Gastrocnemius medialis (tissue), 4 donors: ENCODE results near the gene B3GALT4. TPM values are rescaled to one million over a fixed set of nuclear protein-coding genes. Genes with fewer than 3 reads are reported as not detected.

Source experiments
- ATAC-seq, 2 donors: fragments of 150-250 bp; one replicate each; pipeline ENCODE4 v1.9.1; 2016
- DNase-seq, 2 donors: peaks; one replicate each; pipeline ENCODE4 v3.0.0-alpha.2; 2019
- H3K27ac ChIP-seq, 4 donors: fragments of 200-600 bp; sonication (generic); 1 replicate in 1 of 4; 2 replicates in 3 of 4; pipeline ENCODE4 v1.5.1; 2016 to 2018; ENCODE audit warnings: mild to moderate bottlenecking in 2 of 4, moderate library complexity in 1 of 4
- H3K27me3 ChIP-seq, 3 donors: fragments of 200-600 bp; sonication (generic) in 2 of 3; 1 replicate in 1 of 3; 2 replicates in 2 of 3; pipeline versions ENCODE4 v1.5.1 to v1.6.0; 2016 to 2019; ENCODE audit warnings: mild to moderate bottlenecking in 1 of 3, moderate library complexity in 1 of 3
- H3K36me3 ChIP-seq, 2 donors: fragments of 200-600 bp; sonication (generic) in 1 of 2; one replicate each; pipeline ENCODE4 v1.5.1; 2017 to 2018
- H3K4me1 ChIP-seq, 2 donors: fragments of 200-600 bp; sonication (generic) in 1 of 2; one replicate each; pipeline ENCODE4 v1.5.1; 2016 to 2017; ENCODE audit warnings: mild to moderate bottlenecking in 2 of 2
- H3K4me3 ChIP-seq, 4 donors: fragments of 200-600 bp; sonication (generic) in 3 of 4; 1 replicate in 1 of 4; 2 replicates in 3 of 4; pipeline ENCODE4 v1.5.1; 2016 to 2019; ENCODE audit warnings: mild to moderate bottlenecking in 2 of 4
- H3K9me3 ChIP-seq, 3 donors: fragments of 200-600 bp; sonication (generic) in 2 of 3; 1 replicate in 1 of 3; 2 replicates in 2 of 3; pipeline ENCODE4 v1.5.1; 2016 to 2019
- POLR2A ChIP-seq, 2 donors: fragments of 450-650 bp; IDR thresholded peaks; one replicate each; pipeline ENCODE4 v1.6.1; 2017; ENCODE audit warnings: antibody characterized with exemption in 2 of 2, mild to moderate bottlenecking in 2 of 2, moderate library complexity in 2 of 2
- in situ Hi-C, 4 donors: fragments of 200-750 bp; cut with MboI; loops; one replicate each; pipeline versions ENCODE4 v1.15.0 to v1.8.0; 2017; ENCODE audit warnings: low sequenced_read_pairs in 4 of 4
- intact Hi-C: fragments of 100-400 bp; cut with DNase I; formaldehyde crosslinking; loops from one replicate; pipeline ENCODE4 v1.15.1; 2023; ENCODE audit warnings: low total_unique reads
- total RNA-seq, 4 donors: library from RNA; depleted of rRNA; stranded (reverse); fragments of >200 nt; gene quantifications; one replicate each; pipeline versions ENCODE4 v1.1.0 to v1.2.3, GENCODE V29; 2016
- TF ChIP-seq, protein P1 (sequence below), 5 experiments: fragments of 450-650 bp in 3 of 5; fragments of 200-600 bp in 2 of 5; sonication (generic) in 2 of 5; IDR thresholded peaks in 4 of 5; conservative IDR thresholded peaks in 1 of 5; 1 replicate in 4 of 5; 2 replicates in 1 of 5; pipeline ENCODE4 v1.5.1; 2016 to 2019; ENCODE audit warnings: antibody characterized with exemption in 5 of 5, mild to moderate bottlenecking in 3 of 5, moderate library complexity in 3 of 5

Gene B3GALT4
- total RNA-seq, 4 donors from 2014 or later: 1.0 to 2.0 (median 1.7) TPM

DNA sequence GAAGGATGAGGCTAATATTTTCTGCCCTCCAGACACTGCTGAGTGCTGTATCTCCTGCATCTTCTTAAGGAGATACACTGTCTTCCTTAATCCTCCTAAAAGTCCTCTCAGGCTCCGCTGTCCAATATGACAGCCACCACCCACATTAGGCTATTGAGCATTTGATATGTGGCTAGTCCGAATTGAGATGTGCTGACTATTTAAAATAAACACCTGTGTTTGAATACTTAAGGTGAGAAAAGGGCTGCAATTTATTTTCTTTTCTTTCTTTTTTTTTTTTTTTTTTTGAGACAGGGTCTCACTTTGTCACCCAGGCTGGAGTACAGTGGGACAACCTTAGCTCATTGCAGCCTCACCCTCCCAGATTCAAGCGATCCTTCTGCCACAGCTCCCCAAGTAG, 25.0 kb downstream of the B3GALT4 start:
- Histone ChIP-seq H3K9me3 (no peaks in the 10 kb centered on the region), H3K36me3 (peaks cover 0 to 9% of the 10 kb centered on the region in 2 donors), H3K27me3 (no peaks in the 10 kb centered on the region), H3K4me3 (no peak overlapping the region), H3K4me1 (peaks cover 11 to 23% of the 10 kb centered on the region in 2 donors), H3K27ac (no peak overlapping the region)
- ATAC-seq (no peak), DNase-seq (no peak)
- intact Hi-C loops: no loop called here
- in situ Hi-C loops: no loop called here
- no peak for TF ChIP-seq POLR2A (IDR thresholded peaks at IDR 0.05)
- TF ChIP-seq, protein P1, sequence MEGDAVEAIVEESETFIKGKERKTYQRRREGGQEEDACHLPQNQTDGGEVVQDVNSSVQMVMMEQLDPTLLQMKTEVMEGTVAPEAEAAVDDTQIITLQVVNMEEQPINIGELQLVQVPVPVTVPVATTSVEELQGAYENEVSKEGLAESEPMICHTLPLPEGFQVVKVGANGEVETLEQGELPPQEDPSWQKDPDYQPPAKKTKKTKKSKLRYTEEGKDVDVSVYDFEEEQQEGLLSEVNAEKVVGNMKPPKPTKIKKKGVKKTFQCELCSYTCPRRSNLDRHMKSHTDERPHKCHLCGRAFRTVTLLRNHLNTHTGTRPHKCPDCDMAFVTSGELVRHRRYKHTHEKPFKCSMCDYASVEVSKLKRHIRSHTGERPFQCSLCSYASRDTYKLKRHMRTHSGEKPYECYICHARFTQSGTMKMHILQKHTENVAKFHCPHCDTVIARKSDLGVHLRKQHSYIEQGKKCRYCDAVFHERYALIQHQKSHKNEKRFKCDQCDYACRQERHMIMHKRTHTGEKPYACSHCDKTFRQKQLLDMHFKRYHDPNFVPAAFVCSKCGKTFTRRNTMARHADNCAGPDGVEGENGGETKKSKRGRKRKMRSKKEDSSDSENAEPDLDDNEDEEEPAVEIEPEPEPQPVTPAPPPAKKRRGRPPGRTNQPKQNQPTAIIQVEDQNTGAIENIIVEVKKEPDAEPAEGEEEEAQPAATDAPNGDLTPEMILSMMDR (IDR thresholded peaks at IDR 0.05 in 4 of 5, conservative IDR thresholded peaks at IDR 0.05 in 1 of 5): no peak

DNA sequence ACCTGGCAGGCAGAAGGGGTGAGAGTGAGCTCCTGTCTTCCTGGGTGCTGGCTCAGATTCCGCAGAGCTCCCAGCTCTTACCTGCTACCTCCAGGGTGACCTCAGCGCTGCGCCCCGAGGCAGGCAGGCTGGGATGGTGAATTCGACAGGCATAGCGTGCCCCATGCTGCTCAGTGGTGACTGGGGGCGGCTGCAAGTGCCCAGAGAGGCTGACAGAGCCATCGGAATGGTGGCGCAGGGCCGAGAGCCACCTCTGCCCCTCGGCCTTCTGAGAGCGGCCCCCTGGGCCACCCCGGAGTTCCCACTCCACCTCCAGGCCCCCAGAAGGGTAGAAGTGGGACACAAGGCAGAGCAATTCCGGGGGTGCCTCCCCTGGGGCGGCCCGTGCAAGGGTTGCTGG, 27.3 kb downstream of the B3GALT4 start:
- H3K27me3 ChIP-seq: no peaks in the 10 kb centered on the region
- H3K4me3 ChIP-seq: no peak overlapping the region
- no peak overlapping the region for H3K27ac ChIP-seq
- H3K4me1 ChIP-seq: peaks cover 9 to 13% of the 10 kb centered on the region in 2 donors
- intact Hi-C loops: no loop called here
- no peak for DNase-seq
- no peaks in the 10 kb centered on the region for H3K9me3 ChIP-seq
- TF ChIP-seq, protein P1 (IDR thresholded peaks at IDR 0.05 in 4 of 5, conservative IDR thresholded peaks at IDR 0.05 in 1 of 5): no peak
- no peak for TF ChIP-seq POLR2A (IDR thresholded peaks at IDR 0.05)
- in situ Hi-C loops: no loop called here
- peaks cover 0 to 9% of the 10 kb centered on the region in 2 donors for H3K36me3 ChIP-seq
- no peak for ATAC-seq

DNA sequence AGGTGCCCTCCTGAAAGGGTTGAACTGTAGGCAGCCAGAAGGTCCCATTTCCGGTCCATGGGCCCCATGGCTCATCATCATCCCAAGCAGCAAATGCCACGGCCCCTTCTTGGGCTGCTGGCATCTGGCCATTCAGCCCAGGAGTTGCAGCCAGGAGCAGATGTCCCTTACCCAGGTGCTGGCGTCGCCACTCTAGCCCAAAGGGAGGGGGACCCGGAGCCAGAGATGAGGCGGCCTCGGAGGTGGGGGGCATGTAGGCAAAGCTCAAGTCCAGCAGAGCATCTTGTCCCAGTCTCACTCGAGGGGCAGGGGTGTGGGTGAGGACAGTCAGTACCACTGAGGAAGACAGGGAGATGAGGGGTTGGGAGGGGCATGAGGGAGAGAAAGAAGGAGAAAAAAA, 28.1 kb downstream of the B3GALT4 start:
- Histone ChIP-seq H3K27ac (no peak overlapping the region), H3K4me1 (peaks cover 9 to 11% of the 10 kb centered on the region in 2 donors), H3K4me3 (no peak overlapping the region), H3K27me3 (no peaks in the 10 kb centered on the region), H3K9me3 (no peaks in the 10 kb centered on the region), H3K36me3 (peaks cover 0 to 9% of the 10 kb centered on the region in 2 donors)
- in situ Hi-C loops (no loop called here), intact Hi-C loops (no loop called here)
- no peak for ATAC-seq
- no peak for TF ChIP-seq POLR2A (IDR thresholded peaks at IDR 0.05)
- TF ChIP-seq, protein P1 (IDR thresholded peaks at IDR 0.05 in 4 of 5, conservative IDR thresholded peaks at IDR 0.05 in 1 of 5): no peak
- no peak for DNase-seq

DNA sequence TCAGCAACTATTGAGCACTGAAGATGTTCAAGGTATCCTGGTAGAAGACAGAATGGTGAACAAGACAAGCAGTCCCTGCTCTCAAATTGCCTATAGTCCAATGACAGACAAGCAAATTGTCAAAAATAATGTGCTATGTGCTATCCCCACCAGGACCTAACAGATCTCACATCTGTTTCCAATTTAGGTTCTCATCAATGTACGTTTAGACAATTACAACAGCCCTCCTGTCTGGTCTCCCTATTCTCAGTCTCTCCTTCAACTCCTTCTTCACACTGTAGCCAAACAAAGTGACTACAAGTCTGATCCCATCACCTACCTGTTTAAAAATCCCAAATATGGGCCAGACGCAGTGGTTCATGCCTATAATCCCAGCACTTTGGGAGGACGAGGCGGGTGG, 29.4 kb downstream of the B3GALT4 start:
- Histone ChIP-seq H3K4me3 (no peak overlapping the region), H3K27me3 (no peaks in the 10 kb centered on the region), H3K4me1 (no peaks in the 10 kb centered on the region), H3K27ac (no peak overlapping the region), H3K36me3 (peaks cover 0 to 9% of the 10 kb centered on the region in 2 donors), H3K9me3 (no peaks in the 10 kb centered on the region)
- TF ChIP-seq, protein P1 (IDR thresholded peaks at IDR 0.05 in 4 of 5, conservative IDR thresholded peaks at IDR 0.05 in 1 of 5): no peak
- TF ChIP-seq POLR2A (IDR thresholded peaks at IDR 0.05): no peak
- in situ Hi-C loops: no loop called here
- ATAC-seq: no peak
- intact Hi-C loops: no loop called here
- no peak for DNase-seq
